Activated naive CD4-positive, alpha-beta T cell treated with anti-CD3 and anti-CD28 coated beads, Interleukin-2, amount 50 U/mL, for 72 hours (primary cell): ENCODE measurements around the gene ADSS1. TPM values are rescaled to one million over a fixed set of nuclear protein-coding genes. Genes with fewer than 3 reads are reported as not detected.
"Not testable (repeated sequence)": the region's sequence is repeated elsewhere in the genome, so short reads cannot be mapped to it uniquely, and the experiment has no call there.

ENCODE experiments used
- ATAC-seq, 2 donors: fragments of 150-1000 bp; cut with Tn5 transposase; 2 replicates each; pipeline ENCODE4 v1.10.0; 2021; ENCODE audit warnings: mild to moderate bottlenecking in 2 of 2, moderate library complexity in 2 of 2
- DNase-seq, 2 donors: peaks; one replicate each; pipeline ENCODE4 v3.0.0; 2021 to 2022; ENCODE audit warnings: low spot score in 2 of 2
- H3K27ac Mint-ChIP-seq, 2 donors: one replicate each; pipeline ENCODE4 v1.8.0; 2022; ENCODE audit warnings: mild to moderate bottlenecking in 2 of 2, mixed read lengths in 2 of 2
- H3K36me3 Mint-ChIP-seq, 2 donors: one replicate each; pipeline ENCODE4 v1.8.0; 2022; ENCODE audit warnings: mixed read lengths in 2 of 2
- H3K9me3 Mint-ChIP-seq, 2 donors: one replicate each; pipeline ENCODE4 v1.8.0; 2022; ENCODE audit warnings: mixed read lengths in 2 of 2
- total RNA-seq, 2 donors: library from RNA; stranded (reverse); gene quantifications; one replicate each; pipeline ENCODE4 v1.2.3, GENCODE V29; 2022

The ADSS1 gene
- total RNA-seq, 2 donors from 2014 or later: 2.7 to 7.3 TPM

DNA sequence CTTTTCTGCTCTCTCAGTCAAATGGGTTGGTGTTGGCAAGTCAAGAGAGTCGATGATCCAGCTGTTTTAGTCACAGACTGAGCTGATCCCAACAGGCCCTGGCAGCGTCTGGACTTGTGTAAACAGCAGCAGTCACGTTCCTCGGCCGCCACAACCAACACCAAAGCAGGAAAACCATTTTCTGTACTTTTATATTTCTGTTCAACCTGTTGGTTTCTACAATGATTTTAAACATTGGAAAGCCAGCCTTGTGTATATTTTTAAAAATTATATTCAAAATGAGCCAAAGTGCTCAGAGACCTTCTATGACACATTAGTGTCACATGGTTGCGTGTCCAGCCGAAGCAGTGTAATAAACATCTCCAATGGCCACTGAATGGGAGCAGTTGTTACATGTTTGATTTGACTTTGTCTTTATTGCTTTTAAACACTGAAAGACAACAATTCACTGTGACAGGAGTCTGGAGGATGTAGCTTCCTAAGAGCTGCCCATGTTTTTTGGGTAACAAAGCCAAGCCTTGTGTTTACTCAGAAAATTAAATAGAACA is 23.0 kb downstream of the ADSS1 start:
- no peaks in the 10 kb centered on the region for H3K36me3 Mint-ChIP-seq
- DNase-seq (no peak), ATAC-seq (no peak)
- no peaks in the 10 kb centered on the region for H3K9me3 Mint-ChIP-seq
- H3K27ac Mint-ChIP-seq: no peak overlapping the region

DNA sequence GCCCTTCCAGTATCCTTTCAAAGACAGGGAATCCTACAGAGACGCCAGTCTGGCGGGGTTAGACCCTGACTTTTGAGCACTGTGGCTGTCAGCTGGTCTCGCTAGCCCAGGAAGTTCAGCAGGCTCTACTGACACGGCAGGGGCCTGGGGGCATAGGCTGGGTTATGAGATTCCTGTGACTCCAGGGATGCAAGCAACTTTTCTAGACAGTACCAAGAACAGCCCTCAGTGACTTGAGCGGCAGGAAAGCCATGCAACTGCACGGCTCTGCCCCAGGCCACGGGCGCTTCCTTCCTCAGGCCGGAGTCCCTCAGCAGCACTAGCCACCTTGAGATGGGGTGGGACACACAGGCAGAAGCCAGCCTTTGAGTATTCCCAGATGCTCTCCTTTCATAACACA is 23.8 kb downstream of the ADSS1 start:
- H3K36me3 Mint-ChIP-seq: peaks cover 0 to 1% of the 10 kb centered on the region in 2 donors
- no peak overlapping the region for H3K27ac Mint-ChIP-seq
- H3K9me3 Mint-ChIP-seq: no peaks in the 10 kb centered on the region
- ATAC-seq (no peak), DNase-seq (no peak)

DNA sequence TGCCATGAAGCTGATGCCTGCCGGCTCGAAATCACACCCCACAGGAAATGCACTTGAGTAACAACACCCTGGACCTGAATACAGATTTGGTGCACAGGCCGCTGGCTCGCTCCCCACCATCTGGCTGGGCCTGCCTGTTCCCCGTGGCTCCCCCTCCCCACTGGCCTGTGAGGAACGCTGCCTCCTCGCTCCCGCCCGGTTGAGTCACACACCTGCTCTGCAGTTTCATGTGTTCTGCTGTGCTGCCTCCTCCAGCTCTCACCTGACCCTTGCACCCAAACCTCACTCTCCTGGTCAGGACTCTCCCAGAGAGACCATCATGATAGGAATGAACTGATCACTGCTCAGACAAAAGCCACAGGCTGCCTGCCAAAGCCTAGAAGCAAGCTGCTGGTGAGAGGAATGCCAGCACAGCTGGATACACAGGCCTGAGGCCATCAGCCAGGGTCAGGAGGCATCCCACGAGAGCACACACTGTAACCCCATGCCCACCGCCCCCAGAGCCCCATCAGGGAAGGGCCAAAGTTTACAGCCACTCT is 25.2 kb downstream of the ADSS1 start:
- Mint-ChIP-seq H3K27ac (no peak overlapping the region), H3K36me3 (peaks cover 6 to 8% of the 10 kb centered on the region in 2 donors), H3K9me3 (no peaks in the 10 kb centered on the region)
- ATAC-seq (no peak), DNase-seq (no peak)

DNA sequence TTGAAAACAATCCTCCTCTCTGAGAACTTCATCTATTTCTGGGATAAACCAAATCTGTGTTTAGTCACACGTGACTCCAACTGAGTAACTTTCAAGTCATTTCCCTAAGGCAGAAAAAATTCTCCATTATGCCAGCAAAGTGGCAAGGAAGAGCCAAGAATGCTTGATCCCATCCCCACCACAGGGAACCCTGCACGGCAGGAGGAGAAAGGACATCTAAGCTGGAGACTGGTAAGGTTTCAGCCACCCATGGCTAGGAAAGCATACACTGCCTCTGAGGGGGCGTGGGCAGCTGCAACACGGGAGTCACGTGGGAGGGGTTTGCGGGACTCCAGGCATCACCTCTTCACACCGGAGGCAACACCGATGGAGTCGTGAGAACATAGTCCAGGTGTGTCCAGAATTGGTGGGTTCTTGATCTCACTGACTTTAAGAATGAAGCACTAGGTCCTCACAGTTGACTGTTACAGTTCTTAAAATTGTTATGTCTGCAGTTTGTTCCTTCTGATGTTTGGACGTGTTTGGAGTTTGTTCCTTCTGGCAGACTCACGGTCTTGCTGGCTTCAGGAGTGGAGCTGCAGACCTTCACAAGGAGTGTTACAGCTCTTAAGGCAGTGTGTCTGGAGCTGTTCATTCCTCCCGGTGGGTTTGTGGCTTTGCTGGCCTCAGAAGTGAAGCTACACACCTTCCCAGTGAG is 26.2 kb downstream of the ADSS1 start:
- Mint-ChIP-seq H3K27ac (no peak overlapping the region), H3K36me3 (peaks cover 6 to 14% of the 10 kb centered on the region in 2 donors), H3K9me3 (no peaks in the 10 kb centered on the region)
- DNase-seq (no peak), ATAC-seq (no peak)

DNA sequence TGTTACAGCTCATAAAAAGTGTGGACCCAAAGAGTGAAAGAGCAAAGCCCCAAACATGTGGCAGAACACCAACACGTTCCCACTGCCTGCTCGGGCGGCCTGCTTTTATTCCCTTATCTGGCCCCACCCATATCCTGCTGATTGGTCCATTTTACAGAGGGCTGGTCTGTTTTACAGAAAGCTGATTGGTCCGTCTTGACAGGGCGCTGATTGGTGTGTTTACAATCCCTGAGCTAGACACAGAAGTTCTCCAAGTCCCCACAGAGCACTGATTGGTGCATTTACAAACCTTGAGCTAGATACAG is 26.7 kb downstream of the ADSS1 start:
- DNase-seq, H3K9me3 Mint-ChIP-seq, H3K27ac Mint-ChIP-seq, ATAC-seq: not testable (repeated sequence)
- H3K36me3 Mint-ChIP-seq: peaks cover 6 to 15% of the 10 kb centered on the region in 2 donors

DNA sequence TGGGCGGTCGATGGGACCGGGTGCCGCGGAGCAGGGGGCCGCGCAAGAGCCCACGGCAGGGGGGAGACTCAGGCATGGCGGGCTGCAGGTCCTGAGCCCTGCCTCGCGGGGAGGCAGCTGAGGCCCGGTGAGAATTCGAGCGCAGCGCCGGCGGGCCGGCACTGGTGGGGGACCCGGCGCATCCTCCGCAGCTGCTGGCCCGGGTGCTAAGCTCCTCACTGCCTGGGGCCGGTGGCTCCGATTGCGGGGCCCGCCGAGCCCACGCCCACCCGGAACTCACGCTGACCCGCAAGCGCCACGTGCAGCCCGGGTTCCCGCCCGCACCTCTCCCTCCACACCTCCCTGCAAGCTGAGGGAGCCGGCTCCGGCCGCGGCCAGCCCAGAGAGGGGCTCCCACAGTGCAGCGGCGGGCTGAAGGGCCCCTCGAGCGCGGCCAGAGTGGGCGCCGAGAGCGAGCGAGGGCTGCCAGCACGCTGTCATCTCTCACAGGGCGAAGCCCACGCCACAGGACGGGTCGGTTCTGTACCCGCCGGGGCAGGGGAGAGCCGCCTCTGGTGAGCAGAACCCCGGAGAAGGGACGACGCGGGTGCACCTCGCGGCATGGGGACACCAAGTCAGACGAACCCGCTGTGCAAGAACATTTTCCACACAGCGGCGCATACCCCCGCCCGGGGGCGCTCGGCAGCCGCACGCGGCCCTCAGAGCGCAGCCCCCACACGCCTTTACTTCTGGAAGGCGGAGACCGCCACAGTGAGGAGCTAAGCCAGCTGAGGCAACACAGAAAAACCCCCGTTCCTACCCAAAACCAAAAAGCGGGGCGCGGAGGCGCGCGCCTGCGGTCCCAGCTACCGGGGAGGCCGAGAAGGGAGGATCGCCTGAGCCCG is 27.8 kb downstream of the ADSS1 start:
- Mint-ChIP-seq H3K36me3 (peaks cover 6 to 15% of the 10 kb centered on the region in 2 donors), H3K9me3 (no peaks in the 10 kb centered on the region), H3K27ac (peak overlapping the region in 1 of 2 donors; percentile 90)
- DNase-seq: no peak
- no peak for ATAC-seq

DNA sequence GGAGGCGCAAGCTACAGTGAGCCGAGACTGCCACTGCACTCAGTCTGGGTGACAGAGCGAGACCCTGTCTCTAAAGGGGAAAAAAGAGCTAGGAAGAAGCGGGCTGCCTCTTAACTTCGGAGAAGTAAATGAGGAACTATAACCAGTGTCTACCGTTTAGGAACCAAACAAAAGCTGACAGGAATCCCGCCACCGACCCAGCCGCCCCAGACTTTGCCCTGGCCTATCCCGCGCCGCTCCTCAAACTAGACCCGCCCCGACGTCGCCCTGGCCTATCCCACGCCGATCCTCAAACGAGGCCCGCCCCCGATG is 28.4 kb downstream of the ADSS1 start:
- Mint-ChIP-seq H3K27ac (peak overlapping the region in 1 of 2 donors; percentile 90), H3K36me3 (peaks cover 6 to 15% of the 10 kb centered on the region in 2 donors), H3K9me3 (no peaks in the 10 kb centered on the region)
- ATAC-seq: peak; percentile 4 to 85
- DNase-seq: no peak

DNA sequence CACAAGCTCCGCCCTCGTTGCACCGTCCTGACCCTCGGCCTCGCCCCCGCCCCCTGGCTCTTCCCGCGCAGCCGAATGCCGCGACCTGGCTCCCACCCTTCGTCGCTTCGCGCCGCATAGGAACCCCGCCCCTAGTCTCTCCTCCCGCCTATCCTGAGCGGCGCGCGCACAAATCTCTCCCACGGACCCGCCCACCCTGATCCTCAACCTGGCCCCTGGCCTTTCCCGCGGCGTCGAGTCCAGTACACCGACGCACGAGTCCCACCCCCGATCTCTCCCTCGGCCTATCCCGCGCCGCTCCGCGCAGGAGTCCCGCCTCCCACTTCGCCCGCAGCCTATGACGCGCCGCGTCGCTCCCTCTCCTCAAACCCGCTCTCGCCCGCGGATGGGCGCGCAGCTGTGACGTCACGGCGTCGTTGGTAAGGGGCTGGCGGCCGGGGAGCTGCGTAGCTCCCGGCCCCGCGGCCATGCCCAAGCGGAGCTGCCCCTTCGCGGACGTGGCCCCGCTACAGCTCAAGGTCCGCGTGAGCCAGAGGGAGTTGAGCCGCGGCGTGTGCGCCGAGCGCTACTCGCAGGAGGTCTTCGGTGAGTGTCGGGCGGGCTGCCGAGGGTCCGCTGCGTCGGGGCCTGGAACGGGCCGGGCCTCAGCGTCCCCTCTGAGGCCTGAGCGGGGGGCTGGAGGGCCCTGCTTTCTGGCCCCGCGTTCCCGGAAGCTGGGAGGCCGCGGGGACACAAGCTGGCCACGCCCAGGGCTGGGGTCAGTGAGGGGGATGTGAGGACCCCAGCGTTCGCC is 28.9 kb downstream of the ADSS1 start, which contains the start of gene SIVA1:
Gene SIVA1, plus strand, starts transcription at position 413 of the 793 bp plus-strand sequence. Its CDS starts 55 bp downstream, at position 468.
- ATAC-seq: peak; percentile 92 to 93
- peak; percentile 99 to 100 for DNase-seq
- H3K9me3 Mint-ChIP-seq: no peaks in the 10 kb centered on the region
- peak within 1 kb of the TSS; percentile 90 to 92 for H3K27ac Mint-ChIP-seq
- peaks cover 6 to 15% of the 10 kb centered on the region in 2 donors for H3K36me3 Mint-ChIP-seq

DNA sequence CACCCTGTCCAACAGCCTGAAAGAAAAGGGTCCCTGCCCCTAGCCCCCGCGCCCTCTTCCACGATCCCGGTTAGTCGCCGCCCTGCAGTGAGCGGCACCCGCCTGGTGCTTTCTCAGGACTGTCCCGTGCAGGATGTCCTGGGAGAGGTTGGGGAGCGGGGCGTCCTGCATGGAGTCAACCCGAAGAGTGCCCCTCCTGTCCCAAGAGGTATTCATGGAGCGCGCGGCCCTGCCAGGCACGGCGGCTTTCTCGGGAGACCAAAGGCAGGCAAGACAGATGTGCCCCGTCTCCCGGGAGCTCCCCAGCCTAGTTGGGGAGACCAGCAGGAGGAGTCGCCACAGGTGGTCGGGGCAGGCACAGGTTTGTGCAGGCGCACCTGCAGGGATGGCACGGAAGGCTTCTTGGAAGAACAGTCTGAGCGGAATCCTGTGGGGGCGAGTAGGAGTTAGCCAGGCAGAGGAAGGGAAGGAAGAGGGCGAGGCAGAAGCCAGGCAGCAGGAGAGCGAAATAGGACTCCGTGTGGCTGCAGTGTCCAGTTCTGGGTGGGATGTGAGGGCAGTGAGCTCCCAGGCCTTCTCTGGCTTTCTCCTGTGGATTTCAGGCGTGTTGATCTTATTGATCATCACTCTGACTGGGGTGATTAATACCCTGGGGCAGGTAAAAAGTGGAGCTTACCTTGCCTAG is 29.6 kb downstream of the ADSS1 start:
- no peak for ATAC-seq
- H3K36me3 Mint-ChIP-seq: peaks cover 6 to 15% of the 10 kb centered on the region in 2 donors
- peak overlapping the region; percentile 90 to 91 for H3K27ac Mint-ChIP-seq
- H3K9me3 Mint-ChIP-seq: no peaks in the 10 kb centered on the region
- DNase-seq: peak in 1 of 2 donors; percentile 21

DNA sequence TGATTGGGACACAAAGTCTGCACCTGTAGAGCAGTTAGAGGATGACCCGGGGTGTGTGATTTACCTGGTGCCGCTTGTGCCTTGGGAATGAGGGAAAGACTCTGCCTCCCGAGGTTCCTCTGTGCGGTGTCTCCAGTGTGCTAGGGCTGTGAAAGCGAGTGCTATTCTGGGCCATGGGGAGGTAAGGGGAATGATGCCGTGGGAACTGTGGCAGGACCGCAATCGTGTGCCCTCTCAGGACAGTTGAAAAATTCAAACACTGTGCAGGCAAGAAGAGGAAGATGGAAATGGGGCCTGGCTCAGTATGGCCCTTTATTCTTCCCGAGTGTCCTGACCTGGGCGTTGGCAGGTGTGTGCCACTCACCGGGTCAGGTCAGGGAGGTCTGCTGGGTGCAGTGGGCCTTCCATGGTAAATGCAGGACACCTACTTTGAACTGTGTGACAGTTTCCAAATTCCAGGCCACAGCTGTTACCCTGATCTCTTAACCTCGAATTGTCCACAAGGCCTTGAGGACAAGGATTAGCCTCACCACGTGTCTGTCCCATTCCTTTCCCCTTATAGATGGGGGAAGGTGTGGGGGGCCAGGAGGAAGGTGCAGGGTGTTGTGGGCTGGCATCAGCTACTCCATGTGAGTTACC is 30.3 kb downstream of the ADSS1 start:
- Mint-ChIP-seq H3K36me3 (peaks cover 6 to 15% of the 10 kb centered on the region in 2 donors), H3K9me3 (no peaks in the 10 kb centered on the region), H3K27ac (peak overlapping the region; percentile 90 to 91)
- DNase-seq: no peak
- no peak for ATAC-seq

DNA sequence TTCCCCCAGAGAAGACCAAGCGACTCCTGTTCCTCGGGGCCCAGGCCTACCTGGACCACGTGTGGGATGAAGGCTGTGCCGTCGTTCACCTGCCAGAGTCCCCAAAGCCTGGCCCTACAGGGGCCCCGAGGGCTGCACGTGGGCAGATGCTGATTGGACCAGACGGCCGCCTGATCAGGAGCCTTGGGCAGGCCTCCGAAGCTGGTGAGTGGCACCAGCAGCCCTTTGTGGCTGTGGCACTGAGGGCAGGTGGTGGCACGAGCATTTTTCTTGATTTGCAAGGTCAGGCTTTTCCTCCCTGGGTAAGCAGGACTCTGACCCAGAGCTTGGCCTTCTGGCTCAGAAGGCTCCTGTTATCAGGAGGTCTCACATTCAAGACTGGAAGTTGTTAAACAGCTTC is 31.6 kb downstream of the ADSS1 start:
- DNase-seq (no peak), ATAC-seq (no peak)
- Mint-ChIP-seq H3K36me3 (peaks cover 6 to 15% of the 10 kb centered on the region in 2 donors), H3K27ac (no peak overlapping the region), H3K9me3 (no peaks in the 10 kb centered on the region)

DNA sequence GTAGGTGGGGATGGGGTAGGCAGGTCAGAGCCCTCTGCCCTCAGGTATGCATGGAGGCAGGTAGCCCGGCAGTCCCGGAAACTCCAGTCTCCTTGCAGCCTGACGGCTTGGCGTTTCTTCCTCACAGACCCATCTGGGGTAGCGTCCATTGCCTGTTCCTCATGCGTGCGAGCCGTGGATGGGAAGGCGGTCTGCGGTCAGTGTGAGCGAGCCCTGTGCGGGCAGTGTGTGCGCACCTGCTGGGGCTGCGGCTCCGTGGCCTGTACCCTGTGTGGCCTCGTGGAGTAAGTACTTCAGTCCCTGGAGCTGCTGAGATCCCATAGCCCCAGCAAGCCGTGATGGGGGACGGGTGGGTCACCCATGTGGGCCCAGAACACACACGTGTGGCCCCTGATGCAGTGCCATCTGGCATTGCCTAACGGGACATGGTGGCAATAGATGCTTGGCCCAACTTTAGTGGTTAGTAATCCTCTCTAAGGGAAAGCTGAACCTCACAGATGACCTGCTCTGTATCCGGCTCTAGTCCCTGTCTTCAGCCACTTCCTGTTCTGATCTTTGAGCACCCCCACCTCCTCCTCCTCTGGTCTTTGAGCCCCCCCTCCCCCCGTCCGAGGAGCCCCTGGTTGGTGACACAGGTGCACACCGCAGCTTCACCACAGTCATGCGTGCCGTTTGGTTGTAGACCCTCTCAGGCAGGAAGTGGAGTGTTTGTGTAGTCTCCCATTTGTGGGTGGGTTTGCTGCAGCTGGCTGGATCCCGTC is 32.6 kb downstream of the ADSS1 start:
- DNase-seq (no peak), ATAC-seq (no peak)
- Mint-ChIP-seq H3K9me3 (no peaks in the 10 kb centered on the region), H3K36me3 (peaks cover 6 to 19% of the 10 kb centered on the region in 2 donors), H3K27ac (peak overlapping the region in 1 of 2 donors; percentile 85)

DNA sequence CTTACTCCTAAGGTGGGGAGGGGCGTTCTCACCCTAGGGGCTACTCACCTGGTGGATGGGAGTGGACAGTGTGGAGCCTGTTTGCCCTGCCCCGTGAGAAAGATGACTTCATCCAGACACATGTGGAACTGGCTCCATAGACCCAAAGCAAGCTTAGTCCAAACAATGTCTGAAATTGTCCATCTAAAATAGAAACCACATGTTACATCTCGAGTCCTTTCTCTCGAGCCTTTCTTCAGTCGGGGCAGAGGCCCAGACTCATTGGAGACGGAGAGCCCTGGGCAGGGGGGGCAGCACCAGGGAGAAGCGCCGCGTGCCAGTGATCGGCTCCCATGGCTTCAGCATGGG is 33.2 kb downstream of the ADSS1 start:
- peaks cover 6 to 19% of the 10 kb centered on the region in 2 donors for H3K36me3 Mint-ChIP-seq
- no peak for ATAC-seq
- H3K9me3 Mint-ChIP-seq: no peaks in the 10 kb centered on the region
- no peak for DNase-seq
- H3K27ac Mint-ChIP-seq: peak overlapping the region in 1 of 2 donors; percentile 85

DNA sequence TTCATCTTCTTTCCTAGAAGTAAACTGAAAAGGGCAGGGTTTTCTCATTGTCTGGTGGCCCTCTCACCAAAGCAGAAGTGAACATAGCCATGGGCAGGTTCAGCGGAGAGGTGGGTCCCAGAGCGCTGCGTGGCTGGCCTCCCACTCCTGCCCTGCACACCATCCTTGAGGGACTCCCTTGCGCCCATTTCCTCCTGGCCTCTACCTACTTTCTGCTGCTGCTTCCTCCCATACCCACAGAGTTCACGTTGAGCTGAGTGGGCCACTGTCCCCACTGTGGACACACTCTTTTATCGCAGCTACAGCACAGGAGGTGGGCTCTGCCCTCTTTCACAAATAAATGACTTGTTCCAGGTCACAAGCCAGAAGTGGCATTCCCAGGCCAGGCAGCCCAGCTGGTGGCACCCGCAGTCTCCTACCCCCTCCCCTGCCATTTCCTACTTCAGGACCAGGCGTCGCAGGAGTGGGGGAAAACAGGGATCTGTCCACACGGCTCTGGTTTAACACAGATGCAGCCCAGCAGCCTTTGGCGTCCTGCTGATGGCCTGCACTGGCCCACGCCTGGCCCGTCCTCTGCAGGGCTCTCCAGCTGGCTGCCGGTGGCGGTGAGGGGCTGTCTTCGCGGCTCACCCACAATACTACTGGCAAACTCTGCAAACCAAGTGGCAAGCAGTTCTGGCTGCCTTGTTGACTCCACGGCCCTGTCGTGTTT is 33.8 kb downstream of the ADSS1 start:
- DNase-seq: no peak
- peak overlapping the region in 1 of 2 donors; percentile 0 for H3K27ac Mint-ChIP-seq
- peaks cover 5 to 19% of the 10 kb centered on the region in 2 donors for H3K36me3 Mint-ChIP-seq
- no peaks in the 10 kb centered on the region for H3K9me3 Mint-ChIP-seq
- no peak for ATAC-seq
